ENCODE measurements around the gene TECPR2. TPM values are rescaled to one million over a fixed set of nuclear protein-coding genes. Genes with fewer than 3 reads are reported as not detected.

The TECPR2 gene
- total RNA-seq, 1 experiment from 2014 or later, result 11.2 TPM

DNA sequence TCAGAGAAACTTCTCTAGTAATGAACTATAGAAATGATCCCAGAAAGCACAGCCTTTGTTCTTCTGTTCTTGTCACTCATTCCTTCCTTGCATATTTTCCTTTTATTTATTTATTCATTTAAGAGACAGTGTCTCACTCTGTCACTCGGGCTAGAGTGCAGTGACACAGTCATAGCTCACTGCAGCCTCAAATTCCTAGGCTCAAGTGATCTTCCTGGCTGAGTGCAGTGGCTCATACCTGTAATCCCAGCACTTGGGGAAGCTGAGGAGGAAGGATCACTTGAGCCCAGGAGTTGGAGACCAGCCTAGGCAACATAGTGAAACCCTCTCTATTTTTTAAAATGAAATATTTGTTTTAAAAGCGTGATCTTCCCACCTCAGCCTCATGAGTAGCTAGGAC, 11.5 kb downstream of the TECPR2 start:
- no peak for DNase-seq
- Histone ChIP-seq H3K27me3 (ENCODE audit: control insufficient read depth, insufficient read depth, low read length) (no peaks in the 10 kb centered on the region), H3K4me3 (ENCODE audit: insufficient read depth, low read depth, low read length) (no peak overlapping the region), H3K36me3 (replicated peaks; ENCODE audit: control insufficient read depth, insufficient read depth, low read length) (peaks cover 4% of the 10 kb centered on the region; the same call in 1 of the 2 replicates)

DNA sequence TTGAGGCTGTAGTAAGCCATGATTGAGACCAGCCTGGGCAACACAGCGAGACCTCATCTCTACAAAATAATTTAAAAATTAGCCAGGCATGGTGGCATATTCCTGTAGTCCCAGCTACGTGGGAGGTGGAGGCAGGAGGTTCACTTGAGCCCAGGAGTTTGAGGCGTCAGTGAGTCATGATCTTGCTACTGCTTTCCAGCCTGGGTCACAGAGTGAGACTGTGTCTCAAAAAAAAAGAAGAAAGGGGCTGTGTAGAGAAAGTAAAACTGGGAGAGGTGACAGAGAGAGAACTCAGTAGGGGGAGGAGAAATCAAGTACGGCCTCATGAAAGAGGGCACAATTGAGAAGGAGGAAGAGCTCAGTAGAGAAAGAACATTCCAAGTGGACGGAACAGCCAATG, 12.4 kb downstream of the TECPR2 start:
- no peaks in the 10 kb centered on the region for H3K27me3 ChIP-seq (ENCODE audit: control insufficient read depth, insufficient read depth, low read length)
- H3K36me3 ChIP-seq (replicated peaks; ENCODE audit: control insufficient read depth, insufficient read depth, low read length), result peaks cover 4% of the 10 kb centered on the region; the same call in 1 of the 2 replicates
- no peak for DNase-seq
- no peak overlapping the region for H3K4me3 ChIP-seq (ENCODE audit: insufficient read depth, low read depth, low read length)

GRCh38 chr14:102377696-102378095, 15.0 kb downstream of the TECPR2 start:
- Histone ChIP-seq H3K4me3 (ENCODE audit: insufficient read depth, low read depth, low read length) (no peak overlapping the region), H3K27me3 (ENCODE audit: control insufficient read depth, insufficient read depth, low read length) (no peaks in the 10 kb centered on the region), H3K36me3 (replicated peaks; ENCODE audit: control insufficient read depth, insufficient read depth, low read length) (peaks cover 4% of the 10 kb centered on the region)
- no peak for DNase-seq

- H3K27me3 ChIP-seq (ENCODE audit: control insufficient read depth, insufficient read depth, low read length), result no peaks in the 10 kb centered on the region
- DNase-seq, result no peak
- H3K4me3 ChIP-seq (ENCODE audit: insufficient read depth, low read depth, low read length), result no peak overlapping the region
- peaks cover 4% of the 10 kb centered on the region for H3K36me3 ChIP-seq (replicated peaks; ENCODE audit: control insufficient read depth, insufficient read depth, low read length)
Observed at GRCh38 chr14:102378830-102379229, 16.1 kb downstream of the TECPR2 start.

DNA sequence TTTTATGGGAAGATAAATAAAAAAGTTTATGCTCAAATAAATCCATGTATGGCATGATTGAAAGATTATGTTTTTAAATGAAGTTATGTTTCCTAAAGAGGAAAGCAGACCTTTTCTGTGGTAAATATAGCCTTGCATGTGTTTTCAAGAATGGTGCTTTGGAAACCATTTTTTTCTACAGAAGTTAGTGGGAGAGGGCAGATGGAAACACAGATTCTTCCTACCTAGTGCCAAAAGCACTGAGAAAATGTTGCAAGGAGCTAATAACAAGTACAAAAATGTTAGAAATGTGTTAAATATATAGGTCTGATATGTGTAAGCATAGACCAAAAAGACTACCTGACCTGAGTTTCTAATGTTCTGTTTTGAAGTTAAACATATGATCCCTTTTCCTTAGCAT, 24.3 kb downstream of the TECPR2 start:
- Histone ChIP-seq H3K27me3 (ENCODE audit: control insufficient read depth, insufficient read depth, low read length) (no peaks in the 10 kb centered on the region), H3K36me3 (replicated peaks; ENCODE audit: control insufficient read depth, insufficient read depth, low read length) (no peaks in the 10 kb centered on the region), H3K4me3 (ENCODE audit: insufficient read depth, low read depth, low read length) (no peak overlapping the region)
- no peak for DNase-seq

DNA sequence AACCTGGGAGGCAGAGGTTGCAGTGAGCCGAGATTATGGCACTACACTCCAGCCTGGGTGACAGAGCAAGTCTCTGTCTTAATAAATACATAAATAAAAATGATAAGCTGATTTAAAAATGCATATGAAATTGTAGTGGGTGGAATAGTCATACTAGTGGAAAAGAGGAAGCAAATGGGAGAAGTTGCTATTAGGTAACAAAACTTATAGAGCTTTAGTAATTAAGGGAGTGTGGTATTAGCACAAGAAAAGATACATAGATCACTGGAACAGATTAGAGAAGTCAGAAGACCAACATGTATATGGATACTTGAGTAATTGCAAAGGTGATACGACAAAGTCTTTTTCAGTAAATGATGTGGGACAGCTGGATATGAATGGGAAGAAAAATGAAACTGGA, 26.5 kb downstream of the TECPR2 start:
- H3K27me3 ChIP-seq (ENCODE audit: control insufficient read depth, insufficient read depth, low read length), result no peaks in the 10 kb centered on the region

DNA sequence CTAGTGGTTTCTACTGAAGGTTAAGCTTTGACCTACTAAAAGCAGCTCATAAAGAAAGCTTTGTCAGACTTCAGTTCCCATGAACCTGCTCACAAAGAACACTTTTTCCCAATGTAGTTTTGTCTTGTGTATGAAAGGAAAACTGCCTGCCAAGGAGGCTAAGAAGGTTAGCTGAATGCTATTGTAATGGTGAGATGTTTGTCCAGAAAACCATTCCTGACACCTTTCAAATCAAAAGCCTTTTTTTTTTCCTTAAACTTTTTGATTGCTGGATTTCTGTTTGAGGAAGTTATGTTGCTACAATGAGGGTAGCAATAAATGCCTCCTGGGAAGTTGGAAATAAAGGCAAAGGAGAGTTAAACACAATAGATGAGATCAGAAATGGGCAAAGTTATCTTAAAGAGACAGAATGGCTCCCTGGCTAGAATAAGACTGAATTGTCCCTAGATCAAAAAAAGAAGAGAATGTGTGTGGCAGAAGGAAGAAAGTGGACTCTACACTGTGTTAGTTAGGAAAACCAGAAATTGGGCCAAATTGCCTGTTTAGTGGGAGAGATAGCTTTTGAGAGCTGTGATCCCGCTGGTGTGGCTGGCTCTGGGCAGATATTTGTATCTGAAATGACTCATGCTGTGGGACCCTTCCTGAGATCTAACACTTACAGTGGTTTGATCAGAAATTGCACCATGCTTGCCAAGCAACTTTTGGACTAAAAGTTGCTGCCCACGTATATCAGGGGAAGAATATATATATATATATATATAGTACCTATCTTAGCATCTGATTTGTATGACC, 27.5 kb downstream of the TECPR2 start:
- DNase-seq, result no peak
- no peaks in the 10 kb centered on the region for H3K36me3 ChIP-seq (replicated peaks; ENCODE audit: control insufficient read depth, insufficient read depth, low read length)
- H3K27me3 ChIP-seq (ENCODE audit: control insufficient read depth, insufficient read depth, low read length), result no peaks in the 10 kb centered on the region
- no peak overlapping the region for H3K4me3 ChIP-seq (ENCODE audit: insufficient read depth, low read depth, low read length)

More for the DNA sequence above, 26.5 kb downstream of the TECPR2 start:
- no peaks in the 10 kb centered on the region for H3K36me3 ChIP-seq (replicated peaks; ENCODE audit: control insufficient read depth, insufficient read depth, low read length)
- DNase-seq, result no peak
- H3K4me3 ChIP-seq (ENCODE audit: insufficient read depth, low read depth, low read length), result no peak overlapping the region

DNA sequence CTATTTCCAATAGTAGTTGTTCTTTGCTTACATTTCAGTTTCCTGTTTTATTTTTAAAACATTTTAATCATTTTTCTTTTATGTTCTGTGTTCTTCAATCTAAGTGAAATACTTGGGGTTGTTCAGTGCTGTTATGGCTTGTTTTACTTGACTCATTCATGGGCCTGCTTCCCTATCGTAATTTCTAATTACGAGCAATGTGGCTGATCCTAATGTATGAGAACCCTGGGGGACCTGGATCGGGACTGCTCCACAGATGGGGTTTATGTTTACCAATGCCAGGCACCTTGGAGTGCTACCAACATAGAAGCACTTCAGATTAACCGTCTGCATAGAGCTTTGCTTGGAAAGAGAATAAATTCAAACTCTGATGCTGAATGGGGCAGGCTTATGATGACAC, 29.8 kb downstream of the TECPR2 start:
- DNase-seq, result no peak
- Histone ChIP-seq H3K4me3 (ENCODE audit: insufficient read depth, low read depth, low read length) (no peak overlapping the region), H3K27me3 (ENCODE audit: control insufficient read depth, insufficient read depth, low read length) (no peaks in the 10 kb centered on the region)

GRCh38 chr14:102394717-102395375, 32.1 kb downstream of the TECPR2 start:
- Histone ChIP-seq H3K36me3 (replicated peaks; ENCODE audit: control insufficient read depth, insufficient read depth, low read length) (no peaks in the 10 kb centered on the region), H3K27me3 (ENCODE audit: control insufficient read depth, insufficient read depth, low read length) (no peaks in the 10 kb centered on the region), H3K4me3 (ENCODE audit: insufficient read depth, low read depth, low read length) (no peak overlapping the region)
- peak; percentile 36 for DNase-seq

More for the DNA sequence above, 29.8 kb downstream of the TECPR2 start:
- no peaks in the 10 kb centered on the region for H3K36me3 ChIP-seq (replicated peaks; ENCODE audit: control insufficient read depth, insufficient read depth, low read length)

- Histone ChIP-seq H3K4me3 (ENCODE audit: insufficient read depth, low read depth, low read length) (no peak overlapping the region), H3K36me3 (replicated peaks; ENCODE audit: control insufficient read depth, insufficient read depth, low read length) (no peaks in the 10 kb centered on the region), H3K27me3 (ENCODE audit: control insufficient read depth, insufficient read depth, low read length) (no peaks in the 10 kb centered on the region)
- no peak for DNase-seq
Observed at GRCh38 chr14:102396521-102396920, 33.8 kb downstream of the TECPR2 start.

- DNase-seq, result no peak
- Histone ChIP-seq H3K36me3 (replicated peaks; ENCODE audit: control insufficient read depth, insufficient read depth, low read length) (no peaks in the 10 kb centered on the region), H3K27me3 (ENCODE audit: control insufficient read depth, insufficient read depth, low read length) (no peaks in the 10 kb centered on the region), H3K4me3 (ENCODE audit: insufficient read depth, low read depth, low read length) (no peak overlapping the region)
Observed at GRCh38 chr14:102403028-102403427, 40.3 kb downstream of the TECPR2 start.

- Histone ChIP-seq H3K4me3 (ENCODE audit: insufficient read depth, low read depth, low read length) (no peak overlapping the region), H3K36me3 (replicated peaks; ENCODE audit: control insufficient read depth, insufficient read depth, low read length) (no peaks in the 10 kb centered on the region), H3K27me3 (ENCODE audit: control insufficient read depth, insufficient read depth, low read length) (no peaks in the 10 kb centered on the region)
- DNase-seq, result no peak
Observed at GRCh38 chr14:102407258-102407657, 44.5 kb downstream of the TECPR2 start.

DNA sequence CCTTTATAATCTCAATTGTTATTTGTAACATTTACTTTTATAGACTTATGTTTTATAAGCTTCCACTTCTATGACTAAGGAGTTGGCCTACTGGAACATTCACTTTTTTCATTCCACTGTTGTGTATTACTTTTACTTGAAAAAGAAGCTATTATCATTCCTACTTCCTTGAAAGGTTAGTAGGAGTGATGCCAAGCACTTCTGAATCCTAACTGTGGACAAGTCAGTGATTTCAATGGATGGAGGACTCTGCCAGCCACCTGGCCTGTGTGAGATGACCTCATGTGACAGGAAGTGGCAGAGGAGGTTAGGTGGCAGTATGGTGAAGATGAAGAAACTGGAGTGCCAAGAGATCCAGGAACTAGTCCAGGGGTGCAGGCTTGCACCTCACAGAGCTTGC, 46.0 kb downstream of the TECPR2 start:
- no peak for DNase-seq
- Histone ChIP-seq H3K4me3 (ENCODE audit: insufficient read depth, low read depth, low read length) (no peak overlapping the region), H3K36me3 (replicated peaks; ENCODE audit: control insufficient read depth, insufficient read depth, low read length) (no peaks in the 10 kb centered on the region), H3K27me3 (ENCODE audit: control insufficient read depth, insufficient read depth, low read length) (no peaks in the 10 kb centered on the region)

GRCh38 chr14:102415671-102416070, 52.9 kb downstream of the TECPR2 start:
- H3K4me3 ChIP-seq (ENCODE audit: insufficient read depth, low read depth, low read length), result no peak overlapping the region
- peak; percentile 32 for DNase-seq
- no peaks in the 10 kb centered on the region for H3K36me3 ChIP-seq (replicated peaks; ENCODE audit: control insufficient read depth, insufficient read depth, low read length)
- H3K27me3 ChIP-seq (ENCODE audit: control insufficient read depth, insufficient read depth, low read length), result no peaks in the 10 kb centered on the region

GRCh38 chr14:102417001-102417431, 54.3 kb downstream of the TECPR2 start:
- Histone ChIP-seq H3K36me3 (replicated peaks; ENCODE audit: control insufficient read depth, insufficient read depth, low read length) (no peaks in the 10 kb centered on the region), H3K27me3 (ENCODE audit: control insufficient read depth, insufficient read depth, low read length) (no peaks in the 10 kb centered on the region), H3K4me3 (ENCODE audit: insufficient read depth, low read depth, low read length) (no peak overlapping the region)
- DNase-seq, result no peak

Data from H7 (cell line).